ENCODE measurements around the gene CYTH3.

CYTH3 gene

DNA sequence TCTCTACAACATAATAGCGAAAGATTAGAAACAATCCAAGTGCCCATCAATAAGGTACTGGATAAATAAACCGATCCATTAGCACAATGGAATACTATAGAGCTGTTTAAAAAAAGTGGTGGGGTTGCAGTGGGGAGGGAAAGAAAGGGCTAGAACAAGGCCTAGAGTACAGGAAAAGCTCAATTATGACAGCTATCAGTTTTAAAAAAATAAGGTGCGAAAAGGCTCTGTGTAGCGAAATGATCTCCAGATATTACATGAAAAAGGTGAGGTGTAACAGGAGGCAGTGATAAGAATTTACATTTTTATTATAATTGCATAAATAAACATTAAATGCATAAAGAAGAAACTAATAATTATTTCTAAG lies 30.8 kb downstream of the CYTH3 start:
- TF ChIP-seq, protein P1, sequence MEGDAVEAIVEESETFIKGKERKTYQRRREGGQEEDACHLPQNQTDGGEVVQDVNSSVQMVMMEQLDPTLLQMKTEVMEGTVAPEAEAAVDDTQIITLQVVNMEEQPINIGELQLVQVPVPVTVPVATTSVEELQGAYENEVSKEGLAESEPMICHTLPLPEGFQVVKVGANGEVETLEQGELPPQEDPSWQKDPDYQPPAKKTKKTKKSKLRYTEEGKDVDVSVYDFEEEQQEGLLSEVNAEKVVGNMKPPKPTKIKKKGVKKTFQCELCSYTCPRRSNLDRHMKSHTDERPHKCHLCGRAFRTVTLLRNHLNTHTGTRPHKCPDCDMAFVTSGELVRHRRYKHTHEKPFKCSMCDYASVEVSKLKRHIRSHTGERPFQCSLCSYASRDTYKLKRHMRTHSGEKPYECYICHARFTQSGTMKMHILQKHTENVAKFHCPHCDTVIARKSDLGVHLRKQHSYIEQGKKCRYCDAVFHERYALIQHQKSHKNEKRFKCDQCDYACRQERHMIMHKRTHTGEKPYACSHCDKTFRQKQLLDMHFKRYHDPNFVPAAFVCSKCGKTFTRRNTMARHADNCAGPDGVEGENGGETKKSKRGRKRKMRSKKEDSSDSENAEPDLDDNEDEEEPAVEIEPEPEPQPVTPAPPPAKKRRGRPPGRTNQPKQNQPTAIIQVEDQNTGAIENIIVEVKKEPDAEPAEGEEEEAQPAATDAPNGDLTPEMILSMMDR (IDR thresholded peaks at IDR 0.05; ENCODE audit: low read length, missing control alignments) = no peak
- H3K4me3 ChIP-seq (replicated peaks; ENCODE audit: low read depth, low read length) = no peak overlapping the region
- no peak for DNase-seq (ENCODE audit: low read depth)

GRCh38 chr7:6238309-6238925 lies 34.0 kb downstream of the CYTH3 start:
- no peak overlapping the region for H3K4me3 ChIP-seq (replicated peaks; ENCODE audit: low read depth, low read length)
- TF ChIP-seq, protein P1 (IDR thresholded peaks at IDR 0.05; ENCODE audit: low read length, missing control alignments) = no peak
- DNase-seq (ENCODE audit: low read depth) = no peak

GRCh38 chr7:6237730-6238129 lies 34.7 kb downstream of the CYTH3 start:
- DNase-seq (ENCODE audit: low read depth) = no peak
- no peak overlapping the region for H3K4me3 ChIP-seq (replicated peaks; ENCODE audit: low read depth, low read length)
- TF ChIP-seq, protein P1 (IDR thresholded peaks at IDR 0.05; ENCODE audit: low read length, missing control alignments) = no peak

GRCh38 chr7:6237011-6237410 lies 35.4 kb downstream of the CYTH3 start:
- DNase-seq (ENCODE audit: low read depth) = no peak
- no peak overlapping the region for H3K4me3 ChIP-seq (replicated peaks; ENCODE audit: low read depth, low read length)
- TF ChIP-seq, protein P1 (IDR thresholded peaks at IDR 0.05; ENCODE audit: low read length, missing control alignments) = no peak

DNA sequence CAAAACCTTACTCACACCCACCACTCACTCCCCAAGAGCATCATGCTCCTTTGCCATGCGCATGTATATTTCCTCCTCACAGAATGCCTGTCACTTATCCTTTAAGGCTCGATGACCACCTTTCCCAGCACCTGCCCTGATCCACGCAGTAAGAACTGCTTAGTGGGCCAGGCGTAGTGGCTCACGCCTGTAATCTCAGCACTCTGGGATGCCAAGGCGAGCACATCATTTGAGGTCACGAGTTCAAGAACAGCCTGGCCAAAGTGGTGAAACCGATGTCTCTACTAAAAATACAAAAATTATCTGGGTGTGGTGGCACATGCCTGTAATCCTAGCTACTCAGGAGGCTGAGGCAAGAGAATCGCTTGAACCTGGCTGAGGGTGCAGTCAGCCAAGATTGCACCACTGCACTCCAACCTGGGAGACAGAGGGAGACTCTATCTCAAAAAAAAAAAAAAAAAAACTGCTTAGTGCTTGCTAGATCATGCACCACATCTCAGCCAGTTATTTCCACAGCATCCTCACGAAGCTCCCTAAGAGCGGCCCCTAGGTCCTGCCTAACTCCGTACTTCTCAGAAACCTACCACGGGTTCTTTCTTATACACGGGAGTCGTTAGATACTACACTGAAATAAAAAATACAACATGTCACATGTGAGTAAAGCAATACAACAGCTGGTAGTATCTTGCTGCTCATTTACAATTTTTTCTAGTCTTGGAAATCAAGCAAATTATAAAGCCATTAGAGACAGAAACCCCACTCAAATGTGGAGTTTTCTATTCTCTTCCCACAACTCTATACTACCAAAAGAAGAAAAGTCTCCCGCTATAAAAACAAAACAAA lies 37.2 kb downstream of the CYTH3 start:
- no peak overlapping the region for H3K4me3 ChIP-seq (replicated peaks; ENCODE audit: low read depth, low read length)
- TF ChIP-seq, protein P1 (IDR thresholded peaks at IDR 0.05; ENCODE audit: low read length, missing control alignments) = no peak
- DNase-seq (ENCODE audit: low read depth) = no peak

GRCh38 chr7:6234384-6234783 lies 38.0 kb downstream of the CYTH3 start:
- H3K4me3 ChIP-seq (replicated peaks; ENCODE audit: low read depth, low read length) = no peak overlapping the region
- no peak for DNase-seq (ENCODE audit: low read depth)
- TF ChIP-seq, protein P1 (IDR thresholded peaks at IDR 0.05; ENCODE audit: low read length, missing control alignments) = no peak

Data from fibroblast of pulmonary artery (primary cell).